Mucosa of stomach (tissue), 1 donor: ENCODE measurements around the gene PPP4R1.

Source experiments
- H3K27me3 ChIP-seq: one replicate; pipeline ENCODE4 v1.7.0; 2013; ENCODE audit warnings: mild to moderate bottlenecking, low read length; ENCODE audit not compliant: control insufficient read depth, insufficient read depth
- H3K36me3 ChIP-seq: one replicate; pipeline ENCODE4 v1.7.0; 2013; ENCODE audit warnings: low read length; ENCODE audit not compliant: control insufficient read depth, insufficient read depth
- H3K4me1 ChIP-seq: one replicate; pipeline ENCODE4 v1.7.0; 2013; ENCODE audit warnings: mild to moderate bottlenecking, low read length; ENCODE audit not compliant: control insufficient read depth, insufficient read depth
- H3K4me3 ChIP-seq: one replicate; pipeline ENCODE4 v1.7.0; 2013; ENCODE audit warnings: low read length
- H3K9ac ChIP-seq: one replicate; pipeline ENCODE4 v1.7.0; 2013; ENCODE audit warnings: mild to moderate bottlenecking, low read length, moderate library complexity
- H3K9me3 ChIP-seq: one replicate; pipeline ENCODE4 v1.7.0; 2013; ENCODE audit warnings: mild to moderate bottlenecking, low read length, moderate library complexity; ENCODE audit not compliant: control insufficient read depth
- donor health status: Pancreatic carcinoma.

PPP4R1 gene

DNA sequence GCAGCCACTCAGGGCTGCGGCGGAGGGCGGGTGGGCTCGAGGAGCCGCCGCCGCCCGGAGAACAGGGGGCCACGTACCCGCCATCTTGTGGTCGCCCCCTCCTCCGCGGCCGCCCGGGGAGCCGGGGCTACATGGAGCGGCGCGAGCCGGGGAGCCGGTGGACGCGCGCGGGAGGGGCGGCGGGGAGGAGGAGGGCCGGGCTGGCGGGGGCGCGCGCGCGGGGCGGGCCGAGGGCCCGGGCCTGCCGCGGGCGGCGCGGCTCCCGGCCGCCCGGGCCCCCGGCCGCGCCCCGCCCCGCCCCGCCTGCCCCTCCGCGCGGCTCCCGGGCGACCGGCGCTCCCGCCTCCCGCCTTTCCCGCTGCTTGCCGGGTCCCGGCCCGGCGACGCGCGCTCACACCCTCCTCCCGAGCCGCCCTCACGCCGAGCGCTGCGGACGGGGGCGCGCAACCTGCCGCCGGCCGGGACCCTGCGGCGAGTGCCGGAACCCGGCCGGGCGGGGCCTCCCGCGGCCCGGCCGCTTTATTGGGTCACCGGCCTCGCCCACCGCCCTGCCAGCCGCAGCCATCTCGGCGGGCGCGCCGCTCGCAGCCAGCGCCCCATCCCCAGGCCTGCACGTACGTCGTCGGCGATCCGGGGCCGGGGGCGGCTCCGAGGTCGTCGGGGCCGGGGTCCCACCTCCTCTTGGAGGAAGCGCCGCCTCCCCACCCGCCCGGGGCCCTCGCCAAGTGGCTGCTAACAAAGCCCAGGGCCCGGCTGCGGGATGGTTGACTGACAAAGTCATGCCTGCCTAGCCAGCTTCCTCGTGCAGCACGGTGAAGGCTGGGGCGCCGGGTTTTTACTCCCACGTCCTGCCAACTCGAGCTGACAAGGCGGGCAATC lies at the start of gene PPP4R1:
Gene PPP4R1 (minus strand): TSS at position 159 of the 879 bp plus-strand sequence. CDS start 75 bp downstream, at position 84.
- peak within 1 kb of the TSS; percentile 97 for H3K9ac ChIP-seq
- H3K36me3 ChIP-seq, result peaks cover 6% of the 10 kb centered on the region
- H3K27me3 ChIP-seq, result no peaks in the 10 kb centered on the region
- H3K9me3 ChIP-seq, result no peaks in the 10 kb centered on the region
- peak within 1 kb of the TSS; percentile 86 for H3K4me3 ChIP-seq
- peaks cover 30% of the 10 kb centered on the region for H3K4me1 ChIP-seq

GRCh38 chr18:9663377-9663776 lies 49.0 kb upstream of the PPP4R1 start:
- Histone ChIP-seq H3K4me3 (no peak overlapping the region), H3K9ac (no peak overlapping the region)

DNA sequence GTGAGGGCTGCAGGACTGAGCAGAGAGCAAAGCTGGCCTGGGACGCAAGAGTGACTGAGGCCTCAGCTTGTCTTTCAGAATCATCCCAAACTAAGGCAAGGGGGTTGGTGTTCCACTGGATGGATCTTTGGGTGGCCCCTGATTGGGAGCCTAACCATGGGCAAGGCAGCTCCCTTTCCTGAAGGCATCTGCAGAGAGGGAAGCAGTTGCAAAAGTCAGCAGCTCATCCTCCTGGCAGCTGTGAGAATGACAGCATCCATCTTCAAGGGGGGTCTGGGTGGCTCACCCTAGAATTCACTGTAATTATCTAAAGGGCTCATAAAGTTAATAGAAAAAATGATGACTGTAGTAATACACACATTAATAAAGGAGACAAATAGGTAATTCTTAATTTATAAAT lies 47.2 kb upstream of the PPP4R1 start:
- Histone ChIP-seq H3K4me1 (no peaks in the 10 kb centered on the region), H3K36me3 (no peaks in the 10 kb centered on the region), H3K9me3 (no peaks in the 10 kb centered on the region), H3K9ac (no peak overlapping the region), H3K4me3 (no peak overlapping the region), H3K27me3 (no peaks in the 10 kb centered on the region)

More at GRCh38 chr18:9663377-9663776, 49.0 kb upstream of the PPP4R1 start:
- Histone ChIP-seq H3K36me3 (no peaks in the 10 kb centered on the region), H3K27me3 (no peaks in the 10 kb centered on the region), H3K4me1 (no peaks in the 10 kb centered on the region), H3K9me3 (no peaks in the 10 kb centered on the region)

DNA sequence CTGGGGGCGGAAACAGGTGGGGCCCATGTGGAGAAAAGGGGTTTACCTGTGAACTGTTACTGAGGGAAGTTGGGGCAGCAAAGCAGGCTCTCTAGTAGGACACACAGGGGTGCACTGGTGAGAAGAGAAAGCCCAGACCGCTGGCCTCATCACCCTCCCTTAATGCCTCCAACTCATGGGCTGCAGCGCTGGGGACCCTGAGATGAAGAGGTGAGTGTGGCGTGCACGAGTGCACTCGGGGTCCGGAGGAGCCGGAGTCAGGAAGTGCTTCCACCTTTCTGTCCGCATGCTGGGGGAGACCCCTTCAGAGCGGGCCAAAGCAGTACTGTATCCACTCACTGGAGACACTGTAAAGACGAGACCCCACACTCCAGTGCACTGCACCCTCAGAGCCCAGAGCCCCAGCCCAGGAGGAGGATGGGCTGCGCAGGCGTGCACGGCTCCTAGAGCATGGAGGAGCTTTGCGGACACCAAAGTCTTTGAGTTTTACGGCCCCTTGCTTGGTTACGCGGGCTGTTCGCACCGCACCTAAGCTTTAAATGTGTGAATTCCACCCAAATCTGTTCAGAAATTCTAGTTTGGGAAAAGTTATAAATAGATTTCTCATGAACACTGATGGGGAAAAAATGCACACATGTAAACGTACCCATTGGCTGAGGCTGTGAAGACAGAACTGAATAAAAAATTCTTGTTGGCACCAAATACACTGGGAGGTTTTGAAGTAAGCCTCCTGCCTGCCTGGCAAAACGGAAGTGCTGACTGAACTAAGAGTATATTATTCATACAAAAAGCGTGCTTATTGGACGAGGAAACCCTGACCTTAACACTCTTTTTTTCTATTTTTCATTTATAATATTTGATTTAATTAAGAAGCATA lies 45.4 kb upstream of the PPP4R1 start:
- H3K27me3 ChIP-seq, result no peaks in the 10 kb centered on the region
- no peaks in the 10 kb centered on the region for H3K4me1 ChIP-seq
- H3K4me3 ChIP-seq, result no peak overlapping the region
- no peak overlapping the region for H3K9ac ChIP-seq
- no peaks in the 10 kb centered on the region for H3K9me3 ChIP-seq
- H3K36me3 ChIP-seq, result no peaks in the 10 kb centered on the region

DNA sequence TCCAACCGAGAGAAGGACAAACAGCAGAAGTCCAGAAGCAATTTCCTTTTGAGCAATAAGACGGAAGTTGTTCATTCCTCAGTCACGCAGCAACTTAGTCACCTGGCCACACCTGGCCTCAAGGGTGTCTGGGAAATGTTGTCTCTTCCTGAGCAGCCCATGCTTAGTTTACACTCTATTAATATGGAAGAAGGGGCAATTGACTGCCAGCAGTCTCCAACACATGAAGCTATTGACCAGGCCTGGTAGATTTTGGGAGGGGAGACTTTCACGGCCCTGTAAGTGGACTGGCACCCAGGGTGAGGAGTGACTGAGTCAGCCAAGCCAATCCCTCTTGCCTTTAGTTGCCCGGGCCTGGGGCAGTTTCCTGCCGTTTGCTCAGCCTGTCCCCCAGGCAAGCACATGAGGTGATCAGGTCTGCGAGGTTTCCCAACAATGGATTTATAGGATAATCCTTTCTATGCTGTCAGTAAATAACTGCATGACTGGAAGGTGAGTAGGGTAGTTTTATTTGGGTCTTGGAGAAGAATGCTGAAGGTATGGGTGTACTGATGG lies 43.8 kb upstream of the PPP4R1 start:
- H3K4me3 ChIP-seq, result no peak overlapping the region
- H3K4me1 ChIP-seq, result no peaks in the 10 kb centered on the region
- H3K9ac ChIP-seq, result no peak overlapping the region
- no peaks in the 10 kb centered on the region for H3K9me3 ChIP-seq
- no peaks in the 10 kb centered on the region for H3K36me3 ChIP-seq
- no peaks in the 10 kb centered on the region for H3K27me3 ChIP-seq

DNA sequence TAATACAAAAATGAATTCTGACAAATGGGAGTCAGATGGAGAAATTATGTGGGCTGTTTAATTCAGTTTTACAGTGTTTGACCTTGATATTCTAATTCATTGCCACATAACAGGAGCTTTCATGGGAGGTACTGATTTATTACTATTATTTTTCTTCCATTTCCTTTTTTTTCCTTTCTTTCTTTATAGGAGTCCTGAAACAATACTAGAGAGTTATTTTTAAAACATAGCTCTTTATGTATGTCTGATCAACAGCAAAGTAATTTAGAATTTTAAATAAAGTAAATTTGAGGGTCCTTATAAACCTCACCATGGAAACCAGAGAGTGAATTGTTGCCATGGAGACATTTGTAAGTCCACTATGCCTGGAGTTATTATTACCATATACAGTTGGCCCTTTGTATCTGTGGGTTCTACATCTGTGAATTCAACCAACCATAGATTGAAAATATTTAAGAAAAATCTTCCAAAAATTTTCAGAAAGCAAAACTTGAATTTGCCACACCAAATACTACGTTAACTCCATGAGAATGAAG lies 40.9 kb upstream of the PPP4R1 start:
- Histone ChIP-seq H3K36me3 (no peaks in the 10 kb centered on the region), H3K9me3 (no peaks in the 10 kb centered on the region), H3K27me3 (no peaks in the 10 kb centered on the region), H3K4me3 (no peak overlapping the region), H3K4me1 (no peaks in the 10 kb centered on the region), H3K9ac (no peak overlapping the region)

DNA sequence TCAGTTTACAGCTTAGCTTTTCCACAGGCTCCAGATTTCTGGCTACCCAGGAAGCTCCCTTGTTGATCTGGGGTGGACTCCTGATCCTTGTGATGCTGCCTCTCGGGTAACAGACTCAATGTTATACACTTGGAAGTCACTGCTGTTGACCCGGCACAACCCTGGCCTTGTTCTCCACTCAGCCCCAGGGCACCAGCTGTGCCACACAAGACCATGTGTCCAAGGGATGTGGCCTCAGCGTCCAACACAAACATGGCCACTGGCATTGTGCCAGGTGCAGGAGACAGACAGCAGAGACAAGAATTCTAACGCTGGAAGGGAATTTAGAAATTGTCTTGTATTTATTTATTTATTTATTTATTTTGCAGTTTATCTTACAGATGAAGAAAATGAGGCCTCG lies 39.0 kb upstream of the PPP4R1 start:
- Histone ChIP-seq H3K36me3 (no peaks in the 10 kb centered on the region), H3K27me3 (no peaks in the 10 kb centered on the region), H3K4me1 (no peaks in the 10 kb centered on the region), H3K9me3 (no peaks in the 10 kb centered on the region), H3K9ac (no peak overlapping the region), H3K4me3 (no peak overlapping the region)

DNA sequence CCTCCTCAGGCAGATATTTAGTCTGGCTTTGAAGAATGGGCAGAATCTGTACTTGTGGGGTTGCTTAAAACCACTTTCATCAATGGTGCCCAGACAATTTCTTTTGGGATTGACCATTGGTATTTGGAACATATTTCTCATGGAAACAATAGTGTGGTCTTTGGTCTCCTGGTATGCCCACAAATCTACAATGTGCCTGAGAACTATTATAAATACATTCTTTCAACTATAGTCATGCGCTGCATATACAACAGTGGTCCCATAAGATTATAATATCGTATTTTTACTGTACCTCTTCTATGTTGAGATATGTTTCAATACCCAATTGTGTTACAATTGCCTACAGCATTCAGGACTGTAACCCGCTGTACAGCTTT lies 34.8 kb upstream of the PPP4R1 start:
- H3K4me3 ChIP-seq, result no peak overlapping the region
- H3K4me1 ChIP-seq, result peaks cover under 1% of the 10 kb centered on the region
- no peaks in the 10 kb centered on the region for H3K36me3 ChIP-seq
- no peak overlapping the region for H3K9ac ChIP-seq
- no peaks in the 10 kb centered on the region for H3K9me3 ChIP-seq
- no peaks in the 10 kb centered on the region for H3K27me3 ChIP-seq

GRCh38 chr18:9648431-9649163 lies 34.2 kb upstream of the PPP4R1 start:
- no peaks in the 10 kb centered on the region for H3K27me3 ChIP-seq
- no peak overlapping the region for H3K9ac ChIP-seq
- peaks cover 6% of the 10 kb centered on the region for H3K4me1 ChIP-seq
- H3K9me3 ChIP-seq, result no peaks in the 10 kb centered on the region
- no peaks in the 10 kb centered on the region for H3K36me3 ChIP-seq
- no peak overlapping the region for H3K4me3 ChIP-seq

GRCh38 chr18:9647496-9648323 lies 33.4 kb upstream of the PPP4R1 start:
- H3K4me1 ChIP-seq, result peaks cover 13% of the 10 kb centered on the region
- H3K36me3 ChIP-seq, result no peaks in the 10 kb centered on the region
- H3K27me3 ChIP-seq, result no peaks in the 10 kb centered on the region
- H3K4me3 ChIP-seq, result no peak overlapping the region
- H3K9me3 ChIP-seq, result no peaks in the 10 kb centered on the region
- no peak overlapping the region for H3K9ac ChIP-seq

DNA sequence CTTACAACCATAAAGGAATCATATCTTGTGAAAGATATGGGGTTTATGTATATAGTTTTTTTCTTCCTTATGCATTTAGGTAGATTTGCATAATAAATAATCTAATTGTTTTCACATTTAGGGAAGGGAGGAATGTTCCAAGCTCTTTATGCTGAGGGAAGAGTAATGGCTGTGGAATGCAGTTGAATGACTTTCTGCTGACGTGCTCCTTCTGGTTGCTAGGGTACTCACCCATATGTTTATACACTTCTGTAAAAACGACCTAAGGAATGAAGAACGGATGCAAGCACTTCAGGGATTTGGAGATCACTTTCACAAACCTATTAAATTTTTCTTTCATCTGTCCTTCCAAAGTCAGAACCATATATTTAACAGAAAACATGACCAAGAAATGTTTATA lies 29.2 kb upstream of the PPP4R1 start:
- Histone ChIP-seq H3K27me3 (no peaks in the 10 kb centered on the region), H3K4me3 (no peak overlapping the region), H3K36me3 (no peaks in the 10 kb centered on the region), H3K9me3 (no peaks in the 10 kb centered on the region), H3K9ac (no peak overlapping the region), H3K4me1 (peaks cover 13% of the 10 kb centered on the region)
